GDM1 (cell line): ENCODE measurements around the gene C12orf57.
A peak's percentile ranks its signal among the peaks of the same experiment; 100 is the strongest.

Experiments used
- DNase-seq: peaks from one replicate; lab custom pipeline; 2025; lab: John Stamatoyannopoulos, UW

Gene C12orf57

GRCh38 chr12:6953442-6954315 lies 9.9 kb downstream of the C12orf57 start:
- peak; percentile 87 for DNase-seq

GRCh38 chr12:6954316-6955107 lies 10.7 kb downstream of the C12orf57 start:
- no peak for DNase-seq

GRCh38 chr12:6955108-6956020 lies 11.5 kb downstream of the C12orf57 start:
- no peak for DNase-seq

GRCh38 chr12:6956021-6956727 lies 12.4 kb downstream of the C12orf57 start:
- DNase-seq: no peak

- no peak for DNase-seq
These were observed 13.4 kb downstream of the C12orf57 start for GRCh38 chr12:6957151-6957701.

GRCh38 chr12:6957741-6958608 lies 14.2 kb downstream of the C12orf57 start:
- DNase-seq: no peak

GRCh38 chr12:6958609-6959057 lies 14.8 kb downstream of the C12orf57 start:
- DNase-seq: no peak

- DNase-seq: peak; percentile 45
These were observed 15.4 kb downstream of the C12orf57 start for GRCh38 chr12:6959058-6959804.

- no peak for DNase-seq
These were observed 16.2 kb downstream of the C12orf57 start for GRCh38 chr12:6959805-6960592.

GRCh38 chr12:6960593-6961277 lies 16.9 kb downstream of the C12orf57 start:
- DNase-seq: no peak

GRCh38 chr12:6961278-6961694 lies 17.5 kb downstream of the C12orf57 start:
- no peak for DNase-seq

- DNase-seq: no peak
These were observed 18.0 kb downstream of the C12orf57 start for GRCh38 chr12:6961695-6962284.

GRCh38 chr12:6962285-6963015 lies 18.6 kb downstream of the C12orf57 start:
- DNase-seq: no peak

- no peak for DNase-seq
These were observed 19.4 kb downstream of the C12orf57 start for GRCh38 chr12:6963016-6963731.

GRCh38 chr12:6963791-6964413 lies 20.1 kb downstream of the C12orf57 start:
- DNase-seq: no peak
